Measurements from ENCODE around the gene CLDN3.

- TF ChIP-seq EZH2 (IDR thresholded peaks at IDR 0.05; ENCODE audit: insufficient read depth, poor library complexity, severe bottlenecking) (no peak), EZH2phosphoT487 (IDR thresholded peaks at IDR 0.05; ENCODE audit: insufficient read depth, low read depth) (no peak)
Observed at GRCh38 chr7:73768641-73769480, 1.2 kb downstream of the CLDN3 start.
